MG63 (cell line): ENCODE results near the gene CRELD1. TPM values are rescaled to one million over a fixed set of nuclear protein-coding genes. Genes with fewer than 3 reads are reported as not detected.

Experiments
- DNase-seq: peaks from one replicate; pipeline ENCODE4 v3.0.0-alpha.2; 2020
- H3K27me3 ChIP-seq: fragments of 250-450 bp; sonication (Bioruptor Pico); 2 replicates; pipeline ENCODE4 v1.5.1; 2020; ENCODE audit warnings: mild to moderate bottlenecking, moderate library complexity
- H3K36me3 ChIP-seq: fragments of 250-450 bp; sonication (Bioruptor Pico); 2 replicates; pipeline ENCODE4 v1.5.1; 2020; ENCODE audit warnings: mild to moderate bottlenecking, moderate library complexity
- H3K4me3 ChIP-seq: fragments of 250-450 bp; sonication (Bioruptor Pico); 2 replicates; pipeline ENCODE4 v1.5.1; 2020; ENCODE audit warnings: mild to moderate bottlenecking, moderate library complexity
- H3K9me3 ChIP-seq: fragments of 250-450 bp; sonication (Bioruptor Pico); 2 replicates; pipeline ENCODE4 v1.5.1; 2020; ENCODE audit warnings: mild to moderate bottlenecking, moderate library complexity
- total RNA-seq: library from RNA; depleted of rRNA; stranded (reverse); fragments of >200 nt; shearing (Covaris generic); gene quantifications from 2 replicates; pipeline ENCODE4 v1.2.3, GENCODE V29; 2014; ENCODE audit warnings: low replicate concordance; rRNA removed

CRELD1 gene
- total RNA-seq, 1 experiment from 2014 or later = 22.6 TPM

GRCh38 chr3:9970020-9970652 lies 36.5 kb downstream of the CRELD1 start:
- Histone ChIP-seq H3K4me3 (no peak overlapping the region), H3K36me3 (peaks cover 30% of the 10 kb centered on the region), H3K9me3 (no peaks in the 10 kb centered on the region), H3K27me3 (no peaks in the 10 kb centered on the region)
- DNase-seq = peak; percentile 13

GRCh38 chr3:9976721-9977709 lies 43.4 kb downstream of the CRELD1 start:
- Histone ChIP-seq H3K9me3 (no peaks in the 10 kb centered on the region), H3K27me3 (no peaks in the 10 kb centered on the region), H3K36me3 (peaks cover 8% of the 10 kb centered on the region; the same call in 1 of the 2 replicates), H3K4me3 (no peak overlapping the region)
- DNase-seq = peak; percentile 83

- DNase-seq = no peak
These were observed 45.2 kb downstream of the CRELD1 start for GRCh38 chr3:9978710-9979305.

GRCh38 chr3:9980251-9980650 lies 46.6 kb downstream of the CRELD1 start:
- DNase-seq = no peak
- Histone ChIP-seq H3K9me3 (no peaks in the 10 kb centered on the region), H3K36me3 (peaks cover 2% of the 10 kb centered on the region; the same call in 1 of the 2 replicates), H3K27me3 (no peaks in the 10 kb centered on the region), H3K4me3 (no peak overlapping the region)

More at GRCh38 chr3:9978710-9979305, 45.2 kb downstream of the CRELD1 start:
- Histone ChIP-seq H3K9me3 (no peaks in the 10 kb centered on the region), H3K36me3 (peaks cover 2% of the 10 kb centered on the region; the same call in 1 of the 2 replicates), H3K4me3 (no peak overlapping the region), H3K27me3 (no peaks in the 10 kb centered on the region)

GRCh38 chr3:9986230-9986725 lies 52.6 kb downstream of the CRELD1 start:
- no peaks in the 10 kb centered on the region for H3K27me3 ChIP-seq
- peak overlapping the region; percentile 82 for H3K4me3 ChIP-seq
- DNase-seq = no peak
- no peaks in the 10 kb centered on the region for H3K9me3 ChIP-seq
- no peaks in the 10 kb centered on the region; the same call in 1 of the 2 replicates for H3K36me3 ChIP-seq

GRCh38 chr3:9994086-9994844 lies 60.6 kb downstream of the CRELD1 start:
- Histone ChIP-seq H3K4me3 (no peak overlapping the region), H3K36me3 (peaks cover 23% of the 10 kb centered on the region)
- no peak for DNase-seq

More at GRCh38 chr3:9994086-9994844, 60.6 kb downstream of the CRELD1 start:
- Histone ChIP-seq H3K9me3 (no peaks in the 10 kb centered on the region), H3K27me3 (no peaks in the 10 kb centered on the region)

Other genes starting within 250 kb of the CRELD1 start
- not detected in 2 replicates for gene CPNE9, start 230.0 kb upstream of the CRELD1 start, total RNA-seq
- gene BRPF1, start 202.1 kb upstream of the CRELD1 start, total RNA-seq = 4.9 and 7.0 TPM in 2 replicates
- gene OGG1, start 183.9 kb upstream of the CRELD1 start, total RNA-seq = 8.0 and 21.4 TPM in 2 replicates
- 2.7 and 5.0 TPM in 2 replicates for gene CAMK1, start 163.9 kb upstream of the CRELD1 start, total RNA-seq
- gene TADA3, start 141.4 kb upstream of the CRELD1 start, total RNA-seq = 60.3 and 83.8 TPM in 2 replicates
- 125 and 175 TPM in 2 replicates for gene ARPC4, start 140.8 kb upstream of the CRELD1 start, total RNA-seq
- 0.10 and 3.1 TPM in 2 replicates for gene TTLL3, start 123.6 kb upstream of the CRELD1 start, total RNA-seq
- 34.8 and 42.9 TPM in 2 replicates for gene RPUSD3, start 89.8 kb upstream of the CRELD1 start, total RNA-seq
- not detected in 2 replicates for gene CIDEC, start 53.6 kb upstream of the CRELD1 start, total RNA-seq
- gene JAGN1, start 43.2 kb upstream of the CRELD1 start, total RNA-seq = 21.4 and 23.1 TPM in 2 replicates
- gene IL17RE, start 31.0 kb upstream of the CRELD1 start, total RNA-seq = 0.30 TPM in 1 of 2 replicates, not detected in the other
- 12.1 and 14.8 TPM in 2 replicates for gene IL17RC, start 16.7 kb upstream of the CRELD1 start, total RNA-seq
- 0.23 TPM in 1 of 2 replicates, not detected in the other for gene PRRT3, start 18.6 kb downstream of the CRELD1 start, total RNA-seq
- gene EMC3, start 53.0 kb downstream of the CRELD1 start, total RNA-seq = 18.8 and 72.4 TPM in 2 replicates
- 7.1 and 13.6 TPM in 2 replicates for gene FANCD2, start 92.6 kb downstream of the CRELD1 start, total RNA-seq
- not detected in 2 replicates for gene FANCD2OS, start 174.4 kb downstream of the CRELD1 start, total RNA-seq
- gene BRK1, start 181.8 kb downstream of the CRELD1 start, total RNA-seq = 45.8 and 58.1 TPM in 2 replicates
- gene VHL, start 207.9 kb downstream of the CRELD1 start, total RNA-seq = 16.7 and 21.6 TPM in 2 replicates
- gene IRAK2, start 231.1 kb downstream of the CRELD1 start, total RNA-seq = 5.0 and 6.1 TPM in 2 replicates